Sigmoid colon (tissue), 7 donors: ENCODE data around the gene CTSE. TPM values are rescaled to one million over a fixed set of nuclear protein-coding genes. Genes with fewer than 3 reads are reported as not detected.

Experiments
- DNase-seq: peaks from one replicate; pipeline ENCODE4 v3.0.0-alpha.2; 2019
- H3K27ac ChIP-seq, 4 donors: fragments of 200-600 bp; sonication (generic); one replicate each; pipeline ENCODE4 v1.5.1; 2016 to 2019; ENCODE audit warnings: mild to moderate bottlenecking in 1 of 4
- H3K27me3 ChIP-seq, 3 donors: fragments of 200-600 bp; sonication (generic); one replicate each; pipeline ENCODE4 v1.5.1; 2019; ENCODE audit warnings: mild to moderate bottlenecking in 1 of 3
- H3K36me3 ChIP-seq, 4 donors: fragments of 200-600 bp; sonication (generic); one replicate each; pipeline ENCODE4 v1.5.1; 2016 to 2019
- H3K4me1 ChIP-seq, 4 donors: fragments of 200-600 bp; sonication (generic); one replicate each; pipeline ENCODE4 v1.5.1; 2017 to 2019
- H3K4me3 ChIP-seq, 4 donors: fragments of 200-600 bp; sonication (generic); one replicate each; pipeline ENCODE4 v1.5.1; 2017 to 2019; ENCODE audit warnings: mild to moderate bottlenecking in 2 of 4, moderate library complexity in 1 of 4
- H3K9me3 ChIP-seq, 4 donors: fragments of 200-600 bp in 3 of 4; sonication (generic) in 3 of 4; one replicate each; pipeline versions ENCODE4 v1.5.1 to v1.6.1; 2013 to 2019
- CTCF ChIP-seq, 4 experiments: fragments of 450-650 bp in 3 of 4; fragments of 200-600 bp in 1 of 4; IDR thresholded peaks; one replicate each; pipeline ENCODE4 v1.5.1; 2016 to 2019; ENCODE audit warnings: antibody characterized with exemption in 4 of 4, mild to moderate bottlenecking in 3 of 4, moderate library complexity in 2 of 4
- EP300 ChIP-seq, 4 donors: sonication (generic); formaldehyde crosslinking; IDR thresholded peaks; one replicate each; pipeline ENCODE4 v1.6.1; 2017; ENCODE audit warnings: antibody characterized with exemption in 4 of 4
- POLR2A ChIP-seq, 2 donors: fragments of 450-650 bp; IDR thresholded peaks; one replicate each; pipeline ENCODE4 v1.6.1; 2016; ENCODE audit warnings: antibody characterized with exemption in 2 of 2, mild to moderate bottlenecking in 2 of 2, moderate library complexity in 2 of 2
- POLR2AphosphoS5 ChIP-seq, 4 donors: sonication (generic); formaldehyde crosslinking; IDR thresholded peaks; one replicate each; pipeline ENCODE4 v1.6.1; 2017; ENCODE audit warnings: antibody characterized with exemption in 4 of 4
- WGBS, 2 donors: extraction: QIAGEN DNeasy Blood & Tissue Kit; methylation state at CpG; one replicate each; pipeline ENCODE4 v1.1.7; 2013; 5-methylcytosine and 5-hydroxymethylcytosine counted together
- intact Hi-C: fragments of 100-400 bp; cut with DNase I; formaldehyde crosslinking; loops from one replicate; pipeline ENCODE4 v1.15.1; 2023
- polyA plus RNA-seq, 3 donors: library from polyadenylated mRNA; stranded (reverse); fragments of 200-250 nt; gene quantifications; one replicate each; pipeline ENCODE4 v1.2.3, GENCODE V29; 2013
- total RNA-seq, 4 donors: library from RNA; depleted of rRNA; stranded (reverse); fragments of >200 nt; gene quantifications; one replicate each; pipeline ENCODE4 v1.1.0, GENCODE V29; 2016
- donor health status: healthy with polysubstance abuse.
- donor health status: Bipolar disorder and iron deficiency.
- donor health status: healthy.

CTSE gene
- total and polyA plus RNA-seq, 7 donors = 4.4 to 9.0 (median 8.6) TPM; not detected in 4

- intact Hi-C loops = loop anchor here (5.0 kb wide), 1 partner anchor 126 kb away; no protein-coding TSS in a partner anchor
- H3K27ac ChIP-seq = no peak overlapping the region
- no peak overlapping the region for H3K4me3 ChIP-seq
- WGBS, 2 donors = 98 to 100% methylated on average over 1 of the region's 1 CpG
- H3K36me3 ChIP-seq = no peaks in the 10 kb centered on the region
- TF ChIP-seq EP300 (IDR thresholded peaks at IDR 0.05) = no peak
- no peak for TF ChIP-seq POLR2AphosphoS5 (IDR thresholded peaks at IDR 0.05)
- no peak for TF ChIP-seq POLR2A (IDR thresholded peaks at IDR 0.05)
- TF ChIP-seq CTCF (IDR thresholded peaks at IDR 0.05) = no peak
- DNase-seq = no peak
- no peaks in the 10 kb centered on the region for H3K27me3 ChIP-seq
- H3K4me1 ChIP-seq = peaks cover 0 to 4% (median 0%) of the 10 kb centered on the region in 4 donors
- H3K9me3 ChIP-seq = no peaks in the 10 kb centered on the region
These were observed 42.4 kb downstream of the CTSE start for GRCh38 chr1:205981257-205981656.

- Histone ChIP-seq H3K27ac (no peak overlapping the region), H3K4me1 (peaks cover 0 to 4% (median 0%) of the 10 kb centered on the region in 4 donors), H3K36me3 (no peaks in the 10 kb centered on the region), H3K27me3 (no peaks in the 10 kb centered on the region), H3K4me3 (no peak overlapping the region), H3K9me3 (no peaks in the 10 kb centered on the region)
- intact Hi-C loops = loop anchor here (5.0 kb wide), 1 partner anchor 127 kb away; no protein-coding TSS in a partner anchor
- 77 to 80% methylated on average over 3 of the region's 3 CpGs for WGBS, 2 donors
- no peak for TF ChIP-seq EP300 (IDR thresholded peaks at IDR 0.05)
- TF ChIP-seq POLR2AphosphoS5 (IDR thresholded peaks at IDR 0.05) = no peak
- no peak for TF ChIP-seq POLR2A (IDR thresholded peaks at IDR 0.05)
- TF ChIP-seq CTCF (IDR thresholded peaks at IDR 0.05) = no peak
- DNase-seq = peak; percentile 26
These were observed 43.3 kb downstream of the CTSE start for GRCh38 chr1:205980237-205980870.

DNA sequence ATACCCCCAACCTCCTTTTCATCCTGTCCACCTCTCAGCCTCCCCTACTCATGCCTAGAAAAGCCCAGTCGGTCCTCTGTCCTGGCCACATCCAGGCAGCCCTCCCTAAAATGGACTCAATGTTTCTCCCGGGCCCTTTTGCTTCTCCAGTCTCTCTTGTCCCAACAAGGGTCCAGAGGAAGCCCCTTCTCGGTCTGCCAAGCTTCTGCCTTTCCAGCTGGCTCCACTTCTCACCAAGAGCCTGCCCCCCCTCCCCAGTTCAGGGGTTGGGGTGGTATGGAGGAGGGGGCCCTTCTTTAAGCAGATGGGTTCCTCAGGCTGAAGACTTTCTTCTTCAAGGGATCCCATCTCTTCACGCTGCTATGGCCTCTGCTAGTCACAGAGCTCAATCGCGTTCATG is 44.4 kb downstream of the CTSE start:
- intact Hi-C loops = no loop called here
- H3K27ac ChIP-seq = no peak overlapping the region
- no peaks in the 10 kb centered on the region for H3K36me3 ChIP-seq
- peak; percentile 48 for DNase-seq
- WGBS, 2 donors = 86 to 87% methylated on average over 6 of the region's 6 CpGs
- H3K4me1 ChIP-seq = peaks cover 0 to 4% (median 0%) of the 10 kb centered on the region in 4 donors
- H3K4me3 ChIP-seq = no peak overlapping the region
- no peaks in the 10 kb centered on the region for H3K9me3 ChIP-seq
- no peak for TF ChIP-seq POLR2A (IDR thresholded peaks at IDR 0.05)
- no peak for TF ChIP-seq CTCF (IDR thresholded peaks at IDR 0.05)
- no peak for TF ChIP-seq EP300 (IDR thresholded peaks at IDR 0.05)
- no peak for TF ChIP-seq POLR2AphosphoS5 (IDR thresholded peaks at IDR 0.05)
- no peaks in the 10 kb centered on the region for H3K27me3 ChIP-seq

DNA sequence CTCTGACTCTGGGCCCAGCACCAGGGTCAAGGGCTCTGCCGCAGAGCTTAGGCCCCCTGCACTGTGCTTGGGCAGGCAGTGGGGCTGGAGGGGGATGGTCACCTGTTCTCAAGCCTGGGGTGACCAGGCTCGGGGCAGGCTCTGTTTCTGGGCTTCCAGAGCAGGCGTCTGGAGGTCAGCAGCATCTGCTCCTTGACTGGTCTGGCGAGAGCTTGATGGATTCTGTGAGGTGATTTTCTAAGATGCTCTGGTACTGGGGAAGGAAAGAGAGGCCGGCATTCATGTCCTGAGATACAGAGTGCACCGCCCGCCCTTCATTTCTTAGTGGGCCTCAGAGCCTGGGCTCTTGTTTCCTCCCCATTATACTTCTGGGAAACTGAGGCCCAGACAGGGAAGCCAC is 45.0 kb downstream of the CTSE start:
- intact Hi-C loops = no loop called here
- no peaks in the 10 kb centered on the region for H3K9me3 ChIP-seq
- H3K27ac ChIP-seq = no peak overlapping the region
- no peaks in the 10 kb centered on the region for H3K27me3 ChIP-seq
- TF ChIP-seq POLR2A (IDR thresholded peaks at IDR 0.05) = no peak
- no peak for TF ChIP-seq EP300 (IDR thresholded peaks at IDR 0.05)
- TF ChIP-seq POLR2AphosphoS5 (IDR thresholded peaks at IDR 0.05) = no peak
- TF ChIP-seq CTCF (IDR thresholded peaks at IDR 0.05) = no peak
- no peaks in the 10 kb centered on the region for H3K36me3 ChIP-seq
- peak; percentile 42 for DNase-seq
- H3K4me3 ChIP-seq = no peak overlapping the region
- peaks cover 0 to 4% (median 0%) of the 10 kb centered on the region in 4 donors for H3K4me1 ChIP-seq
- WGBS, 2 donors = 78 to 82% methylated on average over 7 of the region's 7 CpGs
